Measurements from ENCODE around the gene TTC34. TPM values are rescaled to one million over a fixed set of nuclear protein-coding genes. Genes with fewer than 3 reads are reported as not detected.
A peak's percentile ranks its signal among the peaks of the same experiment; 100 is the strongest.

Gene TTC34
- total RNA-seq, 1 donor from 2014 or later, result 1.4 TPM

DNA sequence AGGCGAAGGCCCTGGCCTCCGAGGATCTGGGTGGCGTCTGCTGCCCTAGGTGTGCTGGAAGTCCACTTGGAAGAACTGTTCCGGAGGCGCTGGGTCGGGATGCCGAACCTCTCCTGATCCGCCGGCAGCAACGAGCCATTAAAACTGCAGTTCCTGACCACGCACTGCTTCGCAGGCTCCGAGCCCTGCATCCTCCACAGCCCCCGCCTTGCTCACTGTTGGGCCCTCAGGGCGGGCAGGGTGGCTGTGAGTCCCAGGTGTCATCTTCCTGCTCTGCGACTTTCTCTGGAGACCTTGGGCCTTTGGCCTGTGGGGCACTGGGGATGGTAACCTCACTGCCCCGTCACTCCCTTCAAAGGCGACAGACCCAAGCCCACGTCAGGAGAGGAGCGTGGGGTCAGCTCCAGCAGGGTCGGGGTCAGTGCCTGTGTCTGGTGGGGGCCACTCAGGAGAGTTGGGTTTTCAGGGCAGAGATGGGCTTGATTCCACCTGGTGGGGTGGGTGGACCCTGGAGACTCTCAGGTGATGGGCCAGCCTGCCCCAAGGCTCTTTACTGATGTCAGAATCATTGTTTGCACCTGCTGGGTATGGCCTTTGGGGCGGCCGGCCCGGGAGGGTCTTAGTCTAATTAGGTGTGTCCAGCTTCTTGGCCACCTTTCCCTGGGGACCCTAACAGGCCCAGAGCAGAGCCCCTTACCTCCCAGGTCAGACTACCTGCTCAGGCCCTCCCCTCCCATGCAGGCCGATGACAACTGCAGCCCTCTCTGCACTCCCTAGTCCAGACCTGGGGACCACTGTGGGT, 211.9 kb downstream of the TTC34 start:
- no peak for DNase-seq (ENCODE audit: low spot score)

- no peak for DNase-seq (ENCODE audit: low spot score)
These were observed 212.6 kb downstream of the TTC34 start for GRCh38 chr1:2588661-2589430.

DNA sequence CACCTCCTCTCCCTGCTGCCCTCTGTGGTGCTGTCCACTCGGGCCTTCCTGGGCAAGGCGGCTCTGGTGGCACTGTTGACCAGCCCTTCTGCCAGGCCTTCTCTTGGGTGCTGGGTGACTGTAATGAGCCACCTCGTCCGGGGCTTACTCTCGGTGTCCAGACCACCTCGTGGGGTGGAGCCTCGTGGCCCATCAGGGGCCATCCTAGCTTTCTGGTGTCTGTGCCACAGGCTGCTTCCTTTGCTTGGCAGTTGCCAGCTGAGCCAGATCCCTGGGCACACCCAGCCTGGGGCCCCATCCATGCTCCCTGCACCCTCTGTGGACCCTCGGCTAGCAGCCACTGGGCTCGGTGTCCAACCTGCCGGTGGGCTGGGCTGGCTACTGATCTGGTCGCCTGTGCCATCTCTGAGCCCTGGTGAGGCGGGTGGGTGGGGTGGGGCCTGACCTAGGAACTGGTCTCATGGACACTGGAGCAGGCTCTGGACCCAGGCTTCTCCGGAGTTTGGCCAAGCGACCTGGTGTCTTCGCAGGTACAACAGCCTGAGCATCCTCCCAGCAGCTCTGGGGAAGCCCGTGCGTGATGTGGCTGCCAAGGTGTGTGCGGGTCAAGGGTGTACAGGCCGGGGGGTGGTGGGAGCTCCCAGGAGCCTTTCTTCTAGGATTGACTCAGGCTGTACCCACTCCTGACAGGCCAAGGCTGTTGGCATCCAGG, 213.5 kb downstream of the TTC34 start:
- no peak for DNase-seq (ENCODE audit: low spot score)

DNA sequence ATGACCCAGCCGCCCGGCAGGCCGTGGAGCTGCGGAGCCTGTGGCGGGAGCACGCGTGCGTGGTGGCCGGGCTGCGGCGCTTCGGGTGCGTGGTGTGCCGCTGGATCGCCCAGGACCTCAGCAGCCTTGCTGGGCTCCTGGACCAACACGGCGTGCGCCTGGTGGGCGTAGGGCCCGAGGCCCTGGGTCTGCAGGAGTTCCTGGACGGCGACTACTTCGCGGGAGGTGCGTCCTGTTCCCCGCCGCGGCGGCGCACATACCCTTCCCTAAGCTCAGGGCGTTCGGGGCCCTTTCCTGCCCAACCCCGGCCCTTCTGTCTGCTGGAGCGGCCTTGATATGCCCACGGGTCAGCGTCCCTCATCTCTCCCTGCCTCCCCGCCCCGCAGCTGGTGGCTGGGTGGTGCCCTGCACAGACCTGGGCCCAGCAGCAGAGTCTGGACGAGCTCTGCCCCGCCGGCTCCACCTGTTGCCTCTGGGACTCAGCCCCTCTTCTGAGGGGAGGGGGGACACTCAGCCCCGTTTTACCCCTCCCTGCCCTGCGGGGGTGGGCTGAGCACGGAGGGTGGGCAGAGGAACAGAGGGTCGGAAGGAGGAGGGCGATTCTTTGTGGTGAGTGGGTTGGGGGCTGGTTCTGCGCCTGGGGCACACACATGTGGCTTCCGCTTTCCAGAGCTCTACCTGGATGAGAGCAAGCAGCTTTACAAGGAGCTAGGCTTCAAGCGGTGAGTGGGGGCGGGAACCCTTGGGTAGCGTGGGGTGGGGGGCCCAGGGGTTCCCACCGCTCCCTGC, 214.2 kb downstream of the TTC34 start:
- DNase-seq (ENCODE audit: low spot score), result no peak

DNA sequence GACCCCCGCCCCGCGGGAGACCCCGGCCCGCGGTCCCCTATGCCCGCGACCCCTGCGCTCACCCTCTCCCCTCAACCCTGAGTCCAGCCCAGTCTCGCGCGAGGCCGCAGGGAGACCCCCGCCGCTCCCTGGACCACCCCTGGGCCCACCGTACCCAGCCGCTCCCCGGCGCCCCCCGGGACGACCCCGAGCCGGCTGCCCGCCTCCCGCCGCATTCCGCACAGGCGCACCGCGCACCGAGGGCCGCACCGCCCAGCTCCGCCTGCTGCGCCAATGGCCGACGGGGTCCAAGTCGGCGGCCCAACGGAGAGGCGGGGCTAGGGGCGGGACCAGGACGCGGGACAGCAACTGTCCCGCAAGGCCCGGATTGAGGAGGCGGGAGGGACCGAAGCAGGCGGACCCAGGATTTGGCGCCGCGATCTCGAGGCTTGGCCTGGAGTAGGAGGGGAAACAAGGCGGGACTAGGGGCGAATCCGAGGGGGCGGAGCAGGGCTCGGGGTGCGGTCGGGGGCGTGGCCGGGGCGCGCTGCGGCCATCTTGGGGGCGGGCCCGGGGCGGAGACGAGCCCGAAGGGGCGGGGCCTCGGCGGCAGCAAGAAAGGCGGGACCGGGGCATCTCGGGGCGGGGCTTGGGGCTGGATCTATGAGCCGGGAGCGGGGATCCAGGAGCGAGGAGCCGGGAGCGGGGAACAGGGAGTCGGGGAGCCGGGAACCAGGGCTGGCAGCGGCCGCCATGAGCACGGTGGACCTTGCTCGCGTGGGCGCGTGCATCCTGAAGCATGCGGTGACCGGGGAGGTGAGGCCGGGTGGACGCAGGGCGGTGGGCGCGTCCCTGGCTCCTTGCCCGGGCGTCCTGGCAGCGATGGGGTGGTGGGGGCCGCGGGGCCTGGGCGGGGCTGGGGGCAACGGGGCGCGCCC, 215.1 kb downstream of the TTC34 start, which contains the start of gene PRXL2B:
Gene PRXL2B, plus strand, starts transcription at position 624 of the 917 bp plus-strand sequence. Its CDS starts 109 bp downstream, at position 733.
- DNase-seq (ENCODE audit: low spot score), result peak; percentile 99

Other genes starting within 250 kb of the TTC34 start
- 231 TPM for gene TNFRSF14, start 245.3 kb downstream of the TTC34 start, total RNA-seq
- 133 TPM for gene PRXL2B, start 214.9 kb downstream of the TTC34 start, total RNA-seq
- gene MMEL1, start 168.7 kb downstream of the TTC34 start, total RNA-seq, result 22.9 TPM
- not detected for gene ACTRT2, start 219.8 kb upstream of the TTC34 start, total RNA-seq

Measured in mucosa of gallbladder (tissue), 1 donor.